Daoy (cell line): ENCODE measurements around the gene CACNA1D. TPM values are rescaled to one million over a fixed set of nuclear protein-coding genes. Genes with fewer than 3 reads are reported as not detected.

Source experiments
- DNase-seq: peaks from one replicate; pipeline ENCODE4 v3.0.0-alpha.2; 2015; ENCODE audit warnings: low read depth
- total RNA-seq: library from RNA; depleted of rRNA; stranded (reverse); fragments of >200 nt; shearing (Covaris generic); gene quantifications from 2 replicates; pipeline ENCODE4 v1.2.3, GENCODE V29; 2014

The CACNA1D gene
- total RNA-seq, 1 experiment from 2014 or later = 1.4 TPM

- no peak for DNase-seq
Observed at GRCh38 chr3:53806182-53807116, 312.0 kb downstream of the CACNA1D start.

GRCh38 chr3:53807117-53807810 is 312.9 kb downstream of the CACNA1D start:
- DNase-seq = no peak

GRCh38 chr3:53808496-53808895 is 314.1 kb downstream of the CACNA1D start:
- DNase-seq = no peak

- DNase-seq = no peak
Observed at GRCh38 chr3:53809267-53809666, 314.9 kb downstream of the CACNA1D start.

GRCh38 chr3:53809764-53810400 is 315.5 kb downstream of the CACNA1D start:
- no peak for DNase-seq

- DNase-seq = no peak
Observed at GRCh38 chr3:53811143-53811927, 316.9 kb downstream of the CACNA1D start.

GRCh38 chr3:53812434-53812833 is 318.0 kb downstream of the CACNA1D start:
- no peak for DNase-seq

GRCh38 chr3:53813229-53813628 is 318.8 kb downstream of the CACNA1D start:
- DNase-seq = no peak

GRCh38 chr3:53813876-53814275 is 319.5 kb downstream of the CACNA1D start:
- DNase-seq = no peak

GRCh38 chr3:53815067-53815466 is 320.7 kb downstream of the CACNA1D start:
- no peak for DNase-seq

GRCh38 chr3:53815651-53816050 is 321.2 kb downstream of the CACNA1D start:
- DNase-seq = no peak

GRCh38 chr3:53816425-53816824 is 322.0 kb downstream of the CACNA1D start:
- DNase-seq = no peak

- DNase-seq = no peak
Observed at GRCh38 chr3:53817211-53817610, 322.8 kb downstream of the CACNA1D start.

- no peak for DNase-seq
Observed at GRCh38 chr3:53817809-53818208, 323.4 kb downstream of the CACNA1D start.

GRCh38 chr3:53818221-53819162 is 324.1 kb downstream of the CACNA1D start:
- DNase-seq = no peak

- DNase-seq = no peak
Observed at GRCh38 chr3:53819163-53819868, 324.9 kb downstream of the CACNA1D start.

GRCh38 chr3:53820084-53820483 is 325.7 kb downstream of the CACNA1D start:
- no peak for DNase-seq

GRCh38 chr3:53820756-53821580 is 326.6 kb downstream of the CACNA1D start:
- DNase-seq = no peak

GRCh38 chr3:53821631-53822121 is 327.3 kb downstream of the CACNA1D start:
- DNase-seq = peak; percentile 17
